Brain pericyte (primary cell): Measurements from ENCODE around the gene LY6G6D.

ENCODE experiments used
- DNase-seq: peaks from one replicate; pipeline ENCODE4 v3.0.0-alpha.2; 2012; ENCODE audit warnings: low read depth, low spot score

The LY6G6D gene, protein sequence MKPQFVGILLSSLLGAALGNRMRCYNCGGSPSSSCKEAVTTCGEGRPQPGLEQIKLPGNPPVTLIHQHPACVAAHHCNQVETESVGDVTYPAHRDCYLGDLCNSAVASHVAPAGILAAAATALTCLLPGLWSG

DNA sequence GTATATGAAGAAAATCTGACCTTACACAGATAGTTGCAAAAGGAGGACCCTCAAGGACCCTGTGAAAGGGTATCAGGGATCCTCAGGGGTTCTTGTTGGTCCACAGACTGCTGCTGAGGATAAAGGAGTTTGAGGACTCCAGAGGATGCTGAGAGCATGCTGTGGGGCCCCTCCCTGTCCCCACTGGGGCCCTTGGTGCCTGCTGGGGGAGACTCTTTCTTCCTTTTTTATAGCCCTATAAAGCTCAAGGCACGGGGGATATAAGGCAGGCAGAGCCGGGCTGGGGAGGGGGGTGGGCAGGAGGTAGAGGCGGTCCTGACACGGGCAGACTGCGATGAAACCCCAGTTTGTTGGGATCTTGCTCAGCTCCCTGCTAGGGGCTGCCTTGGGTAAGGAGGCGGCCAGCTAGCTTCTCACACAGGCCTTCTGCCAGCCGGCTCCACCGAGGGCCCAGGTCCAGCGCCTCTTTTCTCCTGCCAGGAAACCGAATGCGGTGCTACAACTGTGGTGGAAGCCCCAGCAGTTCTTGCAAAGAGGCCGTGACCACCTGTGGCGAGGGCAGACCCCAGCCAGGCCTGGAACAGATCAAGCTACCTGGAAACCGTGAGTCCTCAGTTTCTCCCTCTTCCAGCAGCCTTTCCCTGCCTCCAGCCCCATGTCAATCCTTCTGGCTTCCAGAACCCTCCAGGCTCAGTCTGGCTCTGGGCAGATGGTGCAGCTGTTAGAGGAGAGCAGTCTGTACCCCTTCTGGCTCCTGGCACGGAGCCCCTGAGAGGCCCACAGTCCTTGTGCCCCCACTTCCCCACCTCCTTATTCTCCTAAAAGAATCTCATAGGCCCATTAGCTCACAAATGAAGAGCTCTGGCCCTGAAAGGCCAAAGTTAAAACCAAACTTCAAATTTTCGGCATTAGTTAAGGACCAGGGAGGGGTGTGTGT is at the start of gene LY6G6D:
TSS of gene LY6G6D (plus strand) at position 327 of the 937 bp plus-strand sequence. CDS start at position 335, 8 bp downstream.
- DNase-seq = no peak

DNA sequence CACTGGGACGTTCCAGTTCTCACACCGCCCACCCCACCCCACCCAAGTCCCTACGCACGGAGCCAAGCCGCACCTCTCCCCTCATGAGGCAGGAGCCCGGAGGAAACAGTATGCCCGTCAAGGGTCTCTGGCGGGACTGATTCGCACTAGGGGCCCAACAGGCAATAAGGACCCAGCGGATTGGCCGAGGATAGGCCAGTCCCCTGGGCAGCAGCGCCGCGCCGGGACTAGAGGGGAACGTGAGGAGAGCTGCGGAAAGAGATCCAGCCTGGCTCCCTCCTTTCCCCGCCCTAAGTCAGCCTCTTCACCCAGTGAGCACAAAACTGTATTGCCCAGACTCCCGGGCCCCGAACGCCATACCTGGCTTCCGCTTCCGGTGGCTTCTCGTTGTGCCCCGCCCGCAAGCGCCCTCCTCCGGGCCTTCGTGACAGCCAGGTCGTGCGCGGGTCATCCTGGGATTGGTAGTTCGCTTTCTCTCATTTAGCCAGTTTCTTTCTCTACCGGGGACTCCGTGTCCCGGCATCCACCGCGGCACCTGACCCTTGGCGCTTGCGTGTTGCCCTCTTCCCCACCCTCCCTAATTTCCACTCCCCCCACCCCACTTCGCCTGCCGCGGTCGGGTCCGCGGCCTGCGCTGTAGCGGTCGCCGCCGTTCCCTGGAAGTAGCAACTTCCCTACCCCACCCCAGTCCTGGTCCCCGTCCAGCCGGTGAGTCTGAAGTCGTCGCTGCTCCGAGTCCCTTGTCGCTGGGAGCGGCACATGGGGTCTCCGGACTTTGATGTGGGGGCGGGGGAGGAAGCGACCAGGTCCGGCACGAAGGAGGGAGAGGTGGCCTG is 49.4 kb upstream of the LY6G6D start, which contains the start of gene CSNK2B:
TSS of gene CSNK2B (plus strand) at position 580 of the 836 bp plus-strand sequence. CDS start 752 bp downstream, outside the sequence.
- peak; percentile 90 for DNase-seq

DNA sequence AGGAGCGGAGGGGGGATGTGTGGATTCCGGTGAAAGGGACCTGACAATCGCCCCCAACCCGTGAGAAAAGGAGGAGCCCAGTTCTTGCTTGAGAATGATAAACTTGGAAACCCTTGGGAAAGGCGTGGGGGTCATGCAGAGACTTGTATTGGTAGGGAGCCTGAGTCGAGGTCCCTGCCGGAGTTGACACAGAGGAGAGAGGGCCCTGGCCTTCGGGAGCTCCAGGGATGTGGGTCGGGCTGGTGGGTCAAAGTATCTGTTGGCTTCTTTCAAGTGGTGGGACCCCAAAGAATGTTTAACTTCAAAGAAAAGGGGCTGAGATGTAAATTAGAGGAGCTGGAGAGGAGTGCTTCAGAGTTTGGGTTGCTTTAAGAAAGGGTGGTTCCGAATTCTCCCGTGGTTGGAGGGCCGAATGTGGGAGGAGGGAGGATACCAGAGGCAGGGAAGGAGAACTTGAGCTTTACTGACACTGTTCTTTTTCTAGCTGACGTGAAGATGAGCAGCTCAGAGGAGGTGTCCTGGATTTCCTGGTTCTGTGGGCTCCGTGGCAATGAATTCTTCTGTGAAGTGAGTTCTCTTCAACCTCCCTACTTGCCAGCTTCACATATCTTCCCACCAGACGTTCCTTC is 48.7 kb upstream of the LY6G6D start:
- DNase-seq = no peak

DNA sequence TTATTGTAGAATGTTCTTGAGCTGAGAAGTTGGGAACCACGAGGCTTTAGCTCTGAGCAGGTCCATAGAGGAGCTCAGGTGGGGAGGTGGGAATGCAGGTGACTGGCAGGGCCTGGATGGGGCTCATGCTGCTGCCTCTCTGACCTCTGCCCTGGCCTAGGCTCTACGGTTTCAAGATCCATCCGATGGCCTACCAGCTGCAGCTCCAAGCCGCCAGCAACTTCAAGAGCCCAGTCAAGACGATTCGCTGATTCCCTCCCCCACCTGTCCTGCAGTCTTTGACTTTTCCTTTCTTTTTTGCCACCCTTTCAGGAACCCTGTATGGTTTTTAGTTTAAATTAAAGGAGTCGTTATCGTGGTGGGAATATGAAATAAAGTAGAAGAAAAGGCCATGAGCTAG is 45.5 kb upstream of the LY6G6D start, which contains the start of gene LY6G5B:
TSS of gene LY6G5B (plus strand) at position 301 of the 400 bp plus-strand sequence. CDS start 975 bp downstream, outside the sequence.
- no peak for DNase-seq

DNA sequence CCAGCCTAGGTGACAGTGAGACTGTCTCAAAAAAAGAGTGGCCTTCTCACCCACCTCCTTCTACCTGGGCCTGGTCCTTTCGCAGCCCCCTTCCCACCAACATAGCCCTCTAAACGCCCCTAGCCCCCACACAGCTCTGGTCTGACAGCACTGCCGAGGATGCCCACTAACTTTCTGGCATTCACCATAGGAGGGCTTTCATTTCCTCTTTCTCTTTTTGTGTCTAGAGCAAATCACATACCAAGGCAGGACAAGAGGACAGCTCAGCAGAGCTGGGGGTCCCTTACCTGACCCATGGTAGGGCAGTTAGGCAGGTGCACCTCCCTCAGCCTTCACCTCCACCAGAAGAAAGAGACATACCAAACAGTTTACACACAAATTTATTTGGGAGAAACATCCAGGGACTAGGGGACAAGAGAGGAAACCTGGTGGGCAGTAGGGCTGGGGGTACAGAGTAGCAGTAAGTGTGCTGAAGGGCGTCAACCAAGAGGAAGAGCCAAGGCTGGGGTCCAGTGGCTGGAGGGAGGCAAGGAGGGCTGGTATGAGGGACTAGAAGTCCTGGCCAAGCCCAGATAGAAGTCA is 38.7 kb upstream of the LY6G6D start:
- no peak for DNase-seq

DNA sequence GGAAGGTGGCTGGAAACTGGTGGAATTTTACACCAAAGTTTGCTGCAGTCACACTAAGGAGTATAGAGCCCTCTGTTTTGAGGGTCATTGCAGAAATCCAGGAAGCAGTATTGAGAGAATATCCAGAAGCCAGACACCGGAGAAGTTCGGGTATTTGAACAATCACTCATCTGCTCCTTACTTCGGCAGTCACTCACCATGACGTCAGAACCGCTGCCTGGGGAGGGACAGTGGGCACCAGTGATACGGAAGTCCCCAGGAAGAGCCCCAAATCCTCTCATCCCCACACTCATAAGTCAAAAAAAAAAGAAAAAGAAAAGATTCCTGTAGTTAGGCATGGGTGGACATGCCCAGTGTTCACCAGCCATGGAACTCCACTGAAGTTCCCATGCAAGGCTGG is 38.2 kb upstream of the LY6G6D start:
- DNase-seq = no peak

DNA sequence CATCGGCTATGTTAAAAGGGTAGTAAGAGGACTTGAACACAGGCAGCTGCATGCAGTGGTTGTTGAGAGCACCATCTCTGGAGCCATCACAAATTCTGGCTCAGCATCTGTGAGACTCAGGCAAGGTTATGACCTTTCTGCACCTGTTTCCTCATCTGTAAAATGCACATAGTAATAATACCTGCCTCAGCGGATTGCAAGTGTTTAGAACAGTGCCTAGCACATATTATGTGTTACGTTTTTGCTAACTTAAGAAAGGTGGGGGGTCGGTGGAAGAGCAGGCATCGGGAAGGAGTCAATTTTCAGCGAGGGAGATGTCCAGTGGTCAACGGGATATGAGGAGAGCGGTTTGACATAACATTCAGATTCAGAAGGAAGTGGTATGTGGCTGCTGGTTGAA is 37.2 kb upstream of the LY6G6D start:
- DNase-seq = no peak

DNA sequence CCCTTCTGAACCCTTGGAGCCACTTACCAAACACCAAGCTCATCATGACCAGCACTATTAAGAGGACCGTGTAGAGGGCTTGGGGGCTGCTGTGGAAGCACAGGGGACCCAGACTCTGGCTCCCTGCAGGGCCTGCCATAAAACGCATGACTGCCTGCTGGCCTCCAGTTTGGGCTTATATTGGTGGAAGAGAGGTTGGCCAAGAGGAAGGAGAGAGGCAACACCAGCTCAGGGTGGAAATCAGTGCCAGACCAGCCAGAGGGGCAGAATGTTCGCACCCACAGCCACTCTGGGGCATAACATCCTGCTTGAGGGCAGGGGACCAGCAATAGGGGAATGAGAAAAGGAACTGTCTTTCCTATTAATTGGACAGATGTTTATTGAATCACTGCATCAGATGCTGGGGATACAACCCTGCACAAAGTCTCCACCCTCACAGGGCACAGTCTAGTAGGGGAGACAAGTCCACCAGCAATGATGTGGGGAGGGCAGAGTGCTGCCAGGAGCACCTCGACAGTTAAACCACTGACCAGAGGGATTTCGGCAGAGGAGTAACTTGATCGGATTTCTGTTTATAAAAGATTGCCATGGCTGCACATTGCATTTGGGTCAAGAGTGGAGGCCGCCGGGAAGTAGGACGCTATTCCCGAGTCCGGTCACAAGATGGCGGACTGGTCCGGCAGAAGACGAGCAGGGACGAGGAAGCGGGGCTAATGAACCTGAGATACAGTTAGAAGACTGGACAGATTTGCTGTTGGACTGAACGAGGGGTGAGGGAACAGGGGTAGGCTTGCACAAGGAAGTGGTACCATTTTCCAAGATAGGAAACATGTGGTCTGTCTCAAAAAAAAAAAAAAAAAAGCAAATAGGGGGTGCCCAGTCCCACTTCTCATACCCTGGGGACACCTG is 34.7 kb upstream of the LY6G6D start, which contains the start of gene LY6G5C:
TSS of gene LY6G5C (minus strand) at position 842 of the 909 bp plus-strand sequence. CDS start at position 148, 694 bp downstream.
- peak; percentile 79 for DNase-seq

DNA sequence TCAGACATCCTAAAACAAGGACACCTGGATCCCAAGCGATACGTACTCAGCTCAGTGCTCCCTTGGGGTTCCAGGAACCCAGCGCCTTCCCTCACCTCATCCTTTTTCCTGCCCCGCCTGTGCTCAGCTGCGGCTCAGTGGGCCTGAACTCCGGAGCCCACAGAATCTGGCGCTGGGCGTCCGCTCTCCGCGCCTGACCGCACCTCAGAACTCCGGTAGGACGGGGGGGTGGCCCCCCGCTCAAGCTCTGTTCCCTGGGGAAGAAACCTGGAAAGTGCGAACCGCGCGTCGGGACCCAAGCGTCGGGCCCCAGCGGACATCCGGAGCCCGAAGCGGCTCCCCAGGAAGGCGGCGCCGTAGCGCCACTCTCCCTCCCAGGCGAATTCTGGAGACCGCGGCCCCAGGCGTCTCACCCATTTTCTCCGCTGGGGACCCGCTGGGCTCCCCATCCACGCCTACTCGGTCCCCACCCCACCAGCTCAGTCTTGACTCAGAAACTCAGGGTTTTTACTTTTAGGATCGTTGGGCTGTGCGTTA is 33.9 kb upstream of the LY6G6D start:
- no peak for DNase-seq

DNA sequence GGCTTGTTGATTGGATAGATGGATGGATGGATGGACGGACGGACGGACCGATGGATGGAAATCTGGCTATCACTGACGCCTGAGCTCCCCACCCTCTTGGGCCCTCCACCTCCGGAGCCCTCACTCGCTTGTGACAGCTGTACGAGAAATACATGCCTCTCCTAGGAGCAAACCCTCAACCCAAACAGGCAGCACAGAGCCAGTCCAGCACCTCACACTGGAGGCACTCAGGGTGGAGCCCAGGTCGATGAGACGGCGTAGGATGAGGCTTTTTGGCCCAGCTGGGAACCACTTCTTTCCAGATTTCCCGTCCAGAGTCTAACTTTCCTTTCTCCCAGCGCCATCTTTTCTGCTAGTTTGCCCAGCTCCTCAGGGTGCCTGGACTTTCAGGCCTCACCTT is 31.6 kb upstream of the LY6G6D start:
- DNase-seq = no peak

DNA sequence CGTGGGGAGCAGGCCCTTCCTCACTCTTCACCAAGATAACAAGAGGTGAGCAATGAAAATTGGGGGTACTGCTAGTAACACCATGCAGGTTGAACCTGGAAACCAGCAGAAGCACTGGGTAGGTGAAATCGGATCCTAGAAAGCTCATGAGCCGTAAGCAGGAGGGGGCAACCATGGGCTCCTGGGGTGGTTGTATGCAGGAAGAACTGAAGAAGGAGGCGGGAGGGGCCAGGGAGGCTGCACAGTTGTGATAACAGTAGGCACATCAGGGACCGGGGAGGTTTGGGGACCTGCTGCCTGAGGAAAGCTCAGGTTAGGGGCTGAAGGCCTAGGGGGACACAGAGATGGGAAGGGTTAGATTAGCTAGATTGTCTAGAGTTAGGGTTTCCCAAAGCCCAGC is 28.7 kb upstream of the LY6G6D start:
- no peak for DNase-seq

DNA sequence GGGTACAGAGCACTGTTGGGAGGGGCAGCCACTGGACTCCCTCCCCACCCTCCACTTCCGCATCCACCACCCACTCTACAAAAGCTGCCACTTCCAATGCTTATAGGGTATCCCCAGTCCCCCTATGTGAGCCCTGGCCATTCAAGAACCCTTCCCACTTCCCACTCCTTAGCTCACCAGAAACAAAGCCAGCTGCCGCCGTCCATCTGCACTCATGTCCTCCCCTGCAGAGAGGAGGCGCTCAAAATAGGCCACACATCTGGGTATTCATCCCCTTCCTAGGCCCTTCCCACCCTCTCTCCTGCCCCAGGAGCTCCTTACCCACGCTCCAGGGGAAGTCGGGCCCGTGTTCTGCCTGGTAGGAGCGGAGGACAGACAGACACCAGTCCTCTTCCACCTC is 27.8 kb upstream of the LY6G6D start:
- DNase-seq = no peak

DNA sequence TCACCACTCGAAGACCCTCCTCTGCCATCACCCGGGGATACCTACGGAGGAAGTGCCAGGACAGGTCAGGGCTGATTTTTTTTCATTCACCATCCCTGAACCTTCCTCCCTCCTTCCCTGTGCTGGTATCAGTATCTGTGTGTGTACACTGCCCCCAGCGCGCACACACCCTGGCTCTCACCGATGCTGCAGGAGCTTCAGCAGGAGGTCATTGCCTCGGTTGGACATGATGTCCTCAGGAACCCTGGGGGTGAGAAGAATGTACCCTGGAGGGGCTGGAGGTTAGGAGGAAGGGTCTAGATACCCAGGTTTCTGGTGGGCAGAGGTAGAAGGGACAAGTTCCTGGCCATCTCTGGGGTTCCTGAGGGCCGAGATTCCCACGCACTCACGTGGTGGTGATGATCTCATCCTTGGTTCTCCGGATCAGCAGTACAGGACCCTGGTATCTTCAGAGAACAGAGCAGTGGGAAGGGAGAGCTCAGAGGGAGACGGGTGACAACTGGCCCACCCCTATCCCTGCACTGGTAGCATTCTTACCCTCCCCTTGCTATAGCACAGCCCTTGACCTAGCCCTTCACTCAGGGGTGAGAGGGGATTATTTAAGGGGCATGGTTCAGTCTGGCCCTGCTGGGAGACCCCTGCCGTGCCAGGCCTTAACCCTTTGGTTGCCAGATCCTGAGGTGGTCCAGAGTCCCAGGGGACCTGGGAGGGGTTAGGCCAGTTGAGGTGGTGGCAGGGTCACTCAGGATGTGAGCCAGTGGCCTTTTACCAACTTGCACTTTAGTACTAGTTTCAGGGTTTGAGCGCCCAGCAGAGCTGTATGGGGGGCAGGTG is 27.1 kb upstream of the LY6G6D start:
- DNase-seq = no peak

DNA sequence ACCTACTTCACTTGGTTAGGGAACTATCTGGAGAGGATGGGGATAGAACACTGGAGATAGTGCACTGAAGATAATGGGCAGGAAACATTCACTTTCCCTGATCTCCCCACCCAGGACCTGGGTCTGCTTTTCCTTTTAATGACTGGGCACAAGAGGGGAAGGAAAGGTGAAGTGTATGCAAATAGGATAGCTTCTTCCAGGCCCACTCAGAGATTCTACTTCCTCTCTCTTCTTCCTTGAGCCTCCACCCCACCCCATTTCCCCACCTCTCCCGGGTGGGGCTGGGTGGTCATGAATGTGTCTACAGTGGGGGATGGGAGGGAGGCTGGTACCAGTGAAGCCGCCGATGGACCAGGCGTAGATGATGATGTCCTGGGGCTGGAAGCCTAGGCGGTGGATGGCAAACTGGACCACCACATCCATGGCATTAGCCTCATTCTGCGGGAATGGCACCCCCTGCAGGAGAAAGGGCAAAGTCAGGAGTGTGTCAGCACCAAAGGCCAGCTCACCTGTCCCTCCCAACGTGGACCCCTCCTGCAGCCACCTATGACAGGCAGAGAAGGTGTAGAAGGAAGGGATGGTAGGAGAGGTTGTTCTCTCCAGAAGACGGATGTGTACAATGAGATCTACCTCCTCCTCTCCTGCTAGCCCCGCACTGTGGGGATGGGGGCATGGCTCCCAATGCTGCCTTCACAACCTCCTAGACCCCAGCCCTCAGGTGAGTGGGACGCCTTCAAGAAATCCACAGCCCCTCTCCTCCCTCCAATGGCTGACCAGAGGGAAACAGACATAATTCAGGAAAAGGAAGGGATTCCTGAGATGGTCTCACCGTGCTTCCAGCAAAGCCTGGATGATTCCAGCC is 25.7 kb upstream of the LY6G6D start:
- no peak for DNase-seq

DNA sequence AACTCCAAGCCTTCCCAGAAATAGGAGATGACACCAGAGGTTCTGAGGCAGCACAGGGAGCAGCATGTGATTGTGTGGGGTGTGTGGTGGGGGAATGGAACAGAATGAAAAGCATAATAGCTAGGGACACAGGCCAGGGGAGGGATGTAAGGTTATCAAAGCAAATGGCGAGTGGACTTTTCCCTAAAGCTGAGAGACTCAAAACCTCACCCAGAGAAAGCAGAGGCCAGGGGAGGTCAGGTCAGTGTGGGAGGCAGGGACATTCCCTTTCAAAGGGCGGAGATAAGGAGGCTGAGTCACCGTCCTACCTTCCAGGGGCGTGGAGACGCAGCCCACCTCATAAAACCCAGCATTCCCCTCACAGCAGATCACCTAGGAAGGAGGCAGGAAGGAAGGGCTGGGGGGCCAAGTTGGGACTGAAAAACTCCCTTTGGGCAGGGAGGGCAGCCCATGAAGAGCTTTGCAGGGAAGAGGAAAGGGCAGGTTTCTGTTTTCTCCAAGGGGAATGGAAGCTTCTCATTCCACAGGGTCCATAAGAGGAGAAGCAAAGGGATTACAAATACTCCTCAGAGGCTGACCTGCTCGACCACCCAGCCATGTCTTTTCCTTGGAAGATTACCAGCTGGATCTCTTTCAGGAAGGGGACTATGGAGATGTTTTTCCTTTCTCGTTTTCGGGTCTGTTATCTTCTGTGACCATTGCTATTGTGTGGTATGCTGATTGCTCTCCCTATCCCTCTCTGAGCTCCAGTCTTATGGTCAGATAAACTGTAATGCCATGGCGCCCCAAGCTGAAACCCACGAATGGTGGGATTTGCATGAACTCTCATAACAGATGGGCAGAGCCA is 24.7 kb upstream of the LY6G6D start:
- no peak for DNase-seq

DNA sequence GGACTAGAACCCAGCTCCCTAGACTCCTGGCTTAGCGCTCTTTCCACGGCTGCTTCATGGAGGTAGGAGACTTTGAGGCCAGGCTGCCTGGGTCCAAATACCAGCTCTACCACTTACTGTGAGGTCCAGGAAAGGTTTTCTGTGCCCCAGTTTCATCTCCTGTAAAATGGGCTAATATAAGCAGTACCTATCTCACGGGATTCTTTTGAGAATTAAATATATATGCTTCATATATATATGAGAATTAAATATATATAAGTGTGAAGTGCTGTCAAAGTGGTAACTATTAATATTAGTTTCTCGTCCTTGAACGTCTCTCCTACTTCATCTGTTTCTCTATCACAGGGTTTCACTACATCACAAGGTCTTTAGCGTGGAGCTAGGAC is 24.1 kb upstream of the LY6G6D start:
- no peak for DNase-seq

DNA sequence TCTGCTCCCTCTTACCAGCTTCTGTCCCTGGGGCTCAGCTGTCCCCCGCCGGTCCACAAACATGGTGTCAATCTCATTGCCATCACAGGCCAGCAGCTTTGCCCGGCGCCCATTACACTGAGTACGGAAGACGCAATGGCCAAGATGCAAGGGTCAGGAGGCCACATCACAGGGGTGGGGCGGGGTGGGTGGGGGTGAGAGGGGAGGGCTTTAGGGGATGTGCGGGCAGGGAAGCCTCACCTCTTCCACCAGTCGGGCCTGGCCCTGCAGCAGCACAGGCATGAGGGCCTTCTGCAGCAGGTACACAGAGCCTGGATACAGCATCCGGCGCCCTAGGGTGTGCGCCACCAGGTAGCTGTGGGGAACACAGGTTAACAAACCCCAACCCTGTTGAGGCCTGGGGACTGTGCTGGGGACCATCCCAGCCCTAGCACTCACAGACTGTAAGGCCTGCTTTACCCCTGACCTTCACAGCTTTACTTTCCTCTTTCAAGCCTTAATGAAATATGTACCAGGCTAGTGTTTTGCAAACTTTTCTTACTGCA is 23.5 kb upstream of the LY6G6D start:
- no peak for DNase-seq
